ENCODE data around the gene OTUD7B. TPM values are rescaled to one million over a fixed set of nuclear protein-coding genes. Genes with fewer than 3 reads are reported as not detected.

OTUD7B gene
- total and polyA plus RNA-seq, 2 donors (not counting 1 experiment from before 2014, with no cell fraction given): 0.40 to 3.3 TPM

- TF ChIP-seq CTCF (IDR thresholded peaks at IDR 0.05): no peak
- no peak for TF ChIP-seq EZH2 (IDR thresholded peaks at IDR 0.05; ENCODE audit: borderline replicate concordance, insufficient read depth, low read depth, low read length, poor library complexity, severe bottlenecking)
- no peaks in the 10 kb centered on the region for H3K36me3 ChIP-seq (replicated peaks in 1 of 2; ENCODE audit: control extremely low read depth in 1 of 2, control insufficient read depth in 1 of 2, extremely low read depth in 1 of 2, insufficient read depth in 2 of 2, low read length in 1 of 2)
- no peak overlapping the region for H3K9ac ChIP-seq (ENCODE audit: low read length)
- Mint-ChIP-seq H3K9me3 (ENCODE audit: insufficient read depth) (no peaks in the 10 kb centered on the region), H3K27me3 (peaks cover 28% of the 10 kb centered on the region), H3K4me1 (no peaks in the 10 kb centered on the region), H3K4me3 (no peak overlapping the region), H3K27ac (no peak overlapping the region)
- H2AFZ ChIP-seq (ENCODE audit: insufficient read depth, low read depth, low read length, poor library complexity, severe bottlenecking): no peak overlapping the region
- H3K27me3 ChIP-seq (replicated peaks in 1 of 4; ENCODE audit: control extremely low read depth in 1 of 4, control insufficient read depth in 3 of 4, insufficient read depth in 4 of 4, low read length in 3 of 4): no peaks in the 10 kb centered on the region
- WGBS (ENCODE audit: insufficient coverage): 96% methylated on average over 7 of the region's 10 CpGs
- no peak overlapping the region for H3K27ac ChIP-seq (ENCODE audit: low read length in 2 of 2)
- H3K79me2 ChIP-seq (ENCODE audit: control insufficient read depth, insufficient read depth, low read length): no peaks in the 10 kb centered on the region
- ATAC-seq (ENCODE audit: low read depth) (no peak), DNase-seq (no peak)
- H3K9me3 ChIP-seq (ENCODE audit: control extremely low read depth in 1 of 3, control insufficient read depth in 2 of 3, insufficient read depth in 1 of 3, low read length in 2 of 3): no peaks in the 10 kb centered on the region
- no peaks in the 10 kb centered on the region for H3K4me1 ChIP-seq (ENCODE audit: control insufficient read depth in 2 of 2, insufficient read depth in 2 of 2, low read length in 2 of 2)
- ChIA-PET CTCF (no interaction called here), POLR2A (no interaction called here)
- no peaks in the 10 kb centered on the region for H4K20me1 ChIP-seq (ENCODE audit: control insufficient read depth, insufficient read depth, low read length, poor library complexity, severe bottlenecking)
- H3K4me3 ChIP-seq (ENCODE audit: control extremely low read depth in 1 of 5, extremely low read depth in 1 of 5, insufficient read depth in 1 of 5, low read depth in 2 of 5, low read length in 4 of 5): no peak overlapping the region
- intact Hi-C loops (cut with micrococcal nuclease): no loop called here
- no peak overlapping the region for H3K4me2 ChIP-seq (replicated peaks; ENCODE audit: low read depth, low read length, poor library complexity, severe bottlenecking)
Measured at GRCh38 chr1:149906570-149907075, 103.9 kb downstream of the OTUD7B start.

GRCh38 chr1:149903836-149904491, 106.6 kb downstream of the OTUD7B start:
- no peak for ATAC-seq (ENCODE audit: low read depth)
- CTCF ChIA-PET: interaction anchor here (0.5 kb wide), 1 partner anchor 18 kb away, joined by 3 read pairs; no protein-coding TSS in a partner anchor

More at GRCh38 chr1:149903836-149904491, 106.6 kb downstream of the OTUD7B start:
- H3K4me3 ChIP-seq (ENCODE audit: control extremely low read depth in 1 of 5, extremely low read depth in 1 of 5, insufficient read depth in 1 of 5, low read depth in 2 of 5, low read length in 4 of 5): no peak overlapping the region
- intact Hi-C loops (cut with micrococcal nuclease): loop anchor here (5.0 kb wide), 1 partner anchor 148 kb away; no protein-coding TSS in a partner anchor
- H3K4me1 ChIP-seq (ENCODE audit: control insufficient read depth in 2 of 2, insufficient read depth in 2 of 2, low read length in 2 of 2): peaks cover 9 to 12% of the 10 kb centered on the region in 2 donors
- WGBS (ENCODE audit: insufficient coverage): no CpG with 5 or more reads among the region's 5 CpGs
- no peaks in the 10 kb centered on the region for H3K9me3 Mint-ChIP-seq (ENCODE audit: insufficient read depth)
- peaks cover 7% of the 10 kb centered on the region for H3K79me2 ChIP-seq (ENCODE audit: control insufficient read depth, insufficient read depth, low read length)
- TF ChIP-seq CTCF (IDR thresholded peaks at IDR 0.05): no peak
- no peak for TF ChIP-seq EZH2 (IDR thresholded peaks at IDR 0.05; ENCODE audit: borderline replicate concordance, insufficient read depth, low read depth, low read length, poor library complexity, severe bottlenecking)
- no peak overlapping the region for H3K27ac Mint-ChIP-seq
- no peaks in the 10 kb centered on the region for H3K36me3 ChIP-seq (replicated peaks in 1 of 2; ENCODE audit: control extremely low read depth in 1 of 2, control insufficient read depth in 1 of 2, extremely low read depth in 1 of 2, insufficient read depth in 2 of 2, low read length in 1 of 2)
- no peak overlapping the region for H3K9ac ChIP-seq (ENCODE audit: low read length)
- no peak for DNase-seq
- H3K27me3 ChIP-seq (replicated peaks in 1 of 4; ENCODE audit: control extremely low read depth in 1 of 4, control insufficient read depth in 3 of 4, insufficient read depth in 4 of 4, low read length in 3 of 4): no peaks in the 10 kb centered on the region
- no peak overlapping the region for H3K27ac ChIP-seq (ENCODE audit: low read length in 2 of 2)
- peaks cover 12% of the 10 kb centered on the region for H3K27me3 Mint-ChIP-seq
- H3K4me1 Mint-ChIP-seq: peaks cover 15% of the 10 kb centered on the region
- POLR2A ChIA-PET: interaction anchor here (1.2 kb wide), 1 partner anchor 17 kb away, joined by 3 read pairs; a partner anchor contains a TSS
- no peaks in the 10 kb centered on the region for H4K20me1 ChIP-seq (ENCODE audit: control insufficient read depth, insufficient read depth, low read length, poor library complexity, severe bottlenecking)
- H3K4me2 ChIP-seq (replicated peaks; ENCODE audit: low read depth, low read length, poor library complexity, severe bottlenecking): no peak overlapping the region
- peaks cover 0 to 4% (median 0%) of the 10 kb centered on the region in 3 donors for H3K9me3 ChIP-seq (ENCODE audit: control extremely low read depth in 1 of 3, control insufficient read depth in 2 of 3, insufficient read depth in 1 of 3, low read length in 2 of 3)
- H2AFZ ChIP-seq (ENCODE audit: insufficient read depth, low read depth, low read length, poor library complexity, severe bottlenecking): no peak overlapping the region
- no peak overlapping the region for H3K4me3 Mint-ChIP-seq

Data from B cell (primary cell).